Measurements from ENCODE around the gene AKNA.

- TF ChIP-seq CTCF (IDR thresholded peaks at IDR 0.05; ENCODE audit: low read length) (no peak), EZH2 (IDR thresholded peaks at IDR 0.05; ENCODE audit: borderline replicate concordance, low read length) (no peak)
These were observed 43.2 kb upstream of the AKNA start for GRCh38 chr9:114431003-114431402.

Measured in OCI-LY1 (cell line).